Measurements from ENCODE around the gene MSMP. TPM values are rescaled to one million over a fixed set of nuclear protein-coding genes. Genes with fewer than 3 reads are reported as not detected.

The MSMP gene
- total and polyA plus RNA-seq, 9 of the 15 experiments (the other 6 are each of a cell fraction or from before 2014, with no cell fraction given): 0.60 TPM; not detected in 8

- TF ChIP-seq REST (IDR thresholded peaks at IDR 0.05; ENCODE audit: borderline replicate concordance) (peak; percentile 27; the same call in 1 of the 2 replicates), REST (CRISPR knock-in tag; IDR thresholded peaks at IDR 0.05; ENCODE audit: low read depth) (no peak), SIN3A (IDR thresholded peaks at IDR 0.05; ENCODE audit: borderline replicate concordance in 2 of 2, control insufficient read depth in 1 of 2, low read depth in 2 of 2, low read length in 2 of 2) (no peak), ZNF584 (CRISPR knock-in tag; IDR thresholded peaks at IDR 0.05; ENCODE audit: low read depth) (0 out of 2 replicates have a peak, but pooled peaks have one; percentile 27), ZNF561 (CRISPR knock-in tag; conservative IDR thresholded peaks at IDR 0.05) (no peak), ZBTB8A (IDR thresholded peaks at IDR 0.05; ENCODE audit: partially characterized antibody) (no peak), ETV1 (tag; conservative IDR thresholded peaks at IDR 0.05; ENCODE audit: low read depth) (peak; percentile 94), TRIM25 (IDR thresholded peaks at IDR 0.05; ENCODE audit: borderline replicate concordance) (no peak), HEY1 (CRISPR knock-in tag; IDR thresholded peaks at IDR 0.05; ENCODE audit: borderline replicate concordance) (no peak), SIN3B (IDR thresholded peaks at IDR 0.05; ENCODE audit: low read depth) (no peak), MXD1 (CRISPR knock-in tag; IDR thresholded peaks at IDR 0.05; ENCODE audit: borderline replicate concordance, poor library complexity, severe bottlenecking) (no peak), ZNF655 (CRISPR knock-in tag; IDR thresholded peaks at IDR 0.05) (no peak), CBFA2T2 (conservative IDR thresholded peaks at IDR 0.05) (peak; percentile 95), SUPT5H (IDR thresholded peaks at IDR 0.05) (peak; percentile 72), IFI16 (CRISPR knock-in tag; IDR thresholded peaks at IDR 0.05) (no peak)
These were observed 25.8 kb downstream of the MSMP start (continued) for GRCh38 chr9:35728041-35728971.

Data from K562 (cell line).